GM12891 (cell line): ENCODE results near the gene SMARCA4.

Experiments used
- PAX5 ChIP-seq: IDR thresholded peaks from 2 replicates; pipeline ENCODE4 v1.6.1; 2011; ENCODE audit warnings: low read length, moderate library complexity, mild to moderate bottlenecking; ENCODE audit not compliant: insufficient read depth, severe bottlenecking
- POLR2A ChIP-seq: IDR thresholded peaks from 2 replicates; pipeline ENCODE4 v1.6.1; 2011; ENCODE audit warnings: low read depth, low read length, control low read depth
- POLR2AphosphoS5 ChIP-seq: IDR thresholded peaks from 2 replicates; pipeline ENCODE4 v1.6.1; 2011; ENCODE audit warnings: low read depth, low read length, control low read depth
- POU2F2 ChIP-seq: IDR thresholded peaks from 2 replicates; pipeline ENCODE4 v1.6.1; 2011; ENCODE audit warnings: low read depth, mild to moderate bottlenecking, control low read depth, low read length, moderate library complexity
- SPI1 ChIP-seq: IDR thresholded peaks from 2 replicates; pipeline ENCODE4 v1.6.1; 2011; ENCODE audit warnings: low read depth, low read length, control low read depth
- TAF1 ChIP-seq: IDR thresholded peaks from 2 replicates; pipeline ENCODE4 v1.6.1; 2011; ENCODE audit warnings: low read depth, low read length, control low read depth

- TF ChIP-seq POLR2A (no peak), TAF1 (no peak), SPI1 (no peak), POLR2AphosphoS5 (no peak), POU2F2 (no peak), PAX5 (no peak)
Measured at GRCh38 chr19:11031421-11032070, 70.7 kb downstream of the SMARCA4 start.
